HFFc6 (cell line): Measurements from ENCODE around the gene INPP5J. TPM values are rescaled to one million over a fixed set of nuclear protein-coding genes. Genes with fewer than 3 reads are reported as not detected.

ENCODE experiments used
- DNase-seq: peaks from one replicate; pipeline ENCODE4 v3.0.0-alpha.2; 2018
- H3K27ac Mint-ChIP-seq: 2 replicates; pipeline ENCODE4 v1.8.0; 2020; ENCODE audit warnings: mild to moderate bottlenecking, mixed read lengths
- H3K27me3 Mint-ChIP-seq: 2 replicates; pipeline ENCODE4 v1.8.0; 2021; ENCODE audit warnings: mild to moderate bottlenecking, moderate library complexity, mixed read lengths; ENCODE audit not compliant: insufficient read depth
- H3K36me3 Mint-ChIP-seq: 2 replicates; pipeline ENCODE4 v1.8.0; 2021; ENCODE audit warnings: low read depth, mixed read lengths
- H3K4me1 Mint-ChIP-seq: 2 replicates; pipeline ENCODE4 v1.8.0; 2020; ENCODE audit warnings: low read depth, mixed read lengths
- H3K4me3 Mint-ChIP-seq: 2 replicates; pipeline ENCODE4 v1.8.0; 2020; ENCODE audit warnings: mild to moderate bottlenecking, moderate library complexity, mixed read lengths
- H3K9me3 Mint-ChIP-seq: 2 replicates; pipeline ENCODE4 v1.8.0; 2020; ENCODE audit warnings: mild to moderate bottlenecking, mixed read lengths
- CTCF ChIP-seq: fragments of 200-600 bp; sonication (generic); IDR thresholded peaks from 2 replicates; pipeline ENCODE4 v1.5.0; 2021; ENCODE audit warnings: antibody characterized with exemption, mild to moderate bottlenecking
- total RNA-seq, 6 experiments: library from RNA; stranded (reverse); fragmentation: NEBNext Ultra II Directional; extraction: Animal tissue kit (Norgen Biotek cat#: 25700); gene quantifications; 2 replicates in 1 of 6; 3 replicates in 5 of 6; pipeline ENCODE4 v1.2.3, GENCODE V29; 2021

INPP5J gene
- total RNA-seq, 6 experiments from 2014 or later: 0.69 to 1.6 (median 1.0) TPM

DNA sequence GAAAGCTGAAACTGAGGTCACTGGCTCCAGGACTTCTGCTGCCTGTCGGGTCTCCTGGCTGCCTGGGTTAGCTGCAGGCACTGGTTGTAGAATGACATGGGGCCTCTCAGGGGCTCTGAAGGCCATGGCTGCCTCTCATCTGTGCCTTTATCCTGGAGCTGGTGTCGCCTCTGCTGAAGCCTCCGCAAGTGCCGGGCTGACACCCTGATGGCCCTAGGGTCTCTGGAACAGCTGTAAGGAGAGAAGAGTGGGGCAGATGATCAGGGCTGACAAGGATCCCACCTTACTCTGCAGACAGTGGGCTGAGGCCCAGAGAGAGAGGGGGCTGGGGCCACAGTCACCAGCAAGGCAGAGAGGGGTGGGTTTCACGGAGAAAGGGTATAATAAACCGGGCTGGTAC lies 12.9 kb downstream of the INPP5J start:
- H3K9me3 Mint-ChIP-seq: no peaks in the 10 kb centered on the region
- no peaks in the 10 kb centered on the region for H3K4me1 Mint-ChIP-seq
- DNase-seq: no peak
- no peak overlapping the region for H3K4me3 Mint-ChIP-seq
- no peak overlapping the region for H3K27ac Mint-ChIP-seq
- H3K36me3 Mint-ChIP-seq: no peaks in the 10 kb centered on the region
- TF ChIP-seq CTCF: no peak
- peaks cover 23% of the 10 kb centered on the region for H3K27me3 Mint-ChIP-seq

- Mint-ChIP-seq H3K27ac (no peak overlapping the region), H3K36me3 (no peaks in the 10 kb centered on the region), H3K9me3 (no peaks in the 10 kb centered on the region), H3K27me3 (peaks cover 23% of the 10 kb centered on the region), H3K4me1 (no peaks in the 10 kb centered on the region), H3K4me3 (no peak overlapping the region)
- no peak for TF ChIP-seq CTCF
- no peak for DNase-seq
Observed at GRCh38 chr22:31136155-31136554, 13.4 kb downstream of the INPP5J start.

GRCh38 chr22:31136711-31137110 lies 13.9 kb downstream of the INPP5J start:
- no peak for DNase-seq
- Mint-ChIP-seq H3K4me3 (no peak overlapping the region), H3K36me3 (no peaks in the 10 kb centered on the region), H3K9me3 (no peaks in the 10 kb centered on the region), H3K27ac (no peak overlapping the region), H3K4me1 (no peaks in the 10 kb centered on the region), H3K27me3 (peaks cover 27% of the 10 kb centered on the region)
- no peak for TF ChIP-seq CTCF

DNA sequence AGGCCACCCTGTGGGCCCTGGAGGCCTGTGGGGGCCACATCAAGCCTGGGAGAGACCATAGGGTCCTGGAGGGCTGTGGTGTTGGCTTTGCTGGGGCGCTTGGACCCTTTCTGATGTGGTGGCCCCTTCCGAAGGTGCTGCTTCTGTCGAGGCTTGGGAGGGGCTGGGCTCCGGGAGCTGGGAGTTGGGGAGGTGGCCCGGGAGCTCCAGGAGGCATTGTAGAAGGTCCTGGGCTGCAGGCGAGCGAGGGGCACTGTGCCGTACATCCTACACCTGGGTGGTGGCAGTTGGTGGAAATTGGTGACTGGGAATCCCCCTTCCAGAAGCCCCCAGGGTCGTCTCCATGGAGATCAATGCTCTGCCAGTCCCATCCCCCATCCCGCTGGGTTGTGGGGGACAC lies 15.0 kb downstream of the INPP5J start:
- Mint-ChIP-seq H3K27ac (no peak overlapping the region), H3K9me3 (no peaks in the 10 kb centered on the region), H3K4me3 (no peak overlapping the region), H3K36me3 (no peaks in the 10 kb centered on the region), H3K4me1 (no peaks in the 10 kb centered on the region), H3K27me3 (peaks cover 27% of the 10 kb centered on the region)
- TF ChIP-seq CTCF: no peak
- no peak for DNase-seq

DNA sequence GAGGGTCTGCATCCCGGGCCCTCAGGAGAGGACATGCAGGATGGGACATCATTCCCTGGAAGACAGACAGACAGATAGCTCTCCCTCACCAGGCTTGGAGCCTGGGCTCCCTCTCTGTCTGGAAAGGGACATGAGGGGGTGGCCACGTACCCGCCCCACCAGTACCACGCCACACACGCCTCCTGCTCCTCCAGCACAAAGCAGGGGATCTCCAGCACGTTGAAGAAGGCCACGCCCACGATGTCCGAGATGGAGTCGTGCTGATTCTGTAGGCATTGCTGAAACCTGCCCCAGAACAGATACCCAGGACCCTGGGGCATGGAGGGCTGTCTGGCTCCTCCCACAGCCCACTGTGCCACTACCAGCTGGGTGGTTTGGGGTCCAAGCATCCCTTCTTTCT lies 15.4 kb downstream of the INPP5J start:
- no peak overlapping the region for H3K27ac Mint-ChIP-seq
- H3K27me3 Mint-ChIP-seq: peaks cover 25% of the 10 kb centered on the region
- H3K4me1 Mint-ChIP-seq: peaks cover 1% of the 10 kb centered on the region
- no peak for TF ChIP-seq CTCF
- H3K4me3 Mint-ChIP-seq: no peak overlapping the region
- DNase-seq: no peak
- H3K9me3 Mint-ChIP-seq: no peaks in the 10 kb centered on the region
- no peaks in the 10 kb centered on the region for H3K36me3 Mint-ChIP-seq

DNA sequence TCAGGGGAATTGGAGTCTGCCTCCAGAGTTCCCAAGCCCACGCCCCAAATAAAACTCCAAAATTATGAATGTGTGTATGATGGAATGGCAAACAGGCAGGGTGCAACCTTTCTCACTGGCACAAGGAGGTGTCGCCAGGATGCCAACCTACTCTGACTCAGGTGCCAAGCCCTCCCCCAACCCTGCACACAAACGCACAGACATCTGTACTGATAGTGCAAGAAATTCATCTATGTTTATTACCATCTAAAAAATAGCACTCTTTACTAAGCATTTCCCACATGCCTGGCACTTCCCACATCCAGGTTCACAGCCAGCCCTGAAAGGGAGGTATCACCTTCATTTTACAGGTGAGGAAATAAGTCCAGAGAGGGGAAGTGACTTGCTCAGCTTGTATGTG lies 16.3 kb downstream of the INPP5J start:
- Mint-ChIP-seq H3K27me3 (peaks cover 25% of the 10 kb centered on the region), H3K4me3 (no peak overlapping the region), H3K27ac (no peak overlapping the region), H3K4me1 (peaks cover 11% of the 10 kb centered on the region), H3K36me3 (no peaks in the 10 kb centered on the region), H3K9me3 (no peaks in the 10 kb centered on the region)
- no peak for DNase-seq
- TF ChIP-seq CTCF: no peak
